Neural progenitor cell (in vitro differentiated cells): ENCODE results near the gene PTOV1.

Source experiments
- CTCF ChIP-seq: fragments of 200-600 bp; sonication (generic); IDR thresholded peaks from 2 replicates; pipeline ENCODE4 v1.5.1; 2017; ENCODE audit warnings: antibody characterized with exemption, mild to moderate bottlenecking
- EZH2 ChIP-seq: fragments of 200-600 bp; sonication (generic); IDR thresholded peaks from 2 replicates; pipeline ENCODE4 v1.6.1; 2017; ENCODE audit warnings: antibody characterized with exemption, mild to moderate bottlenecking, moderate library complexity
- EZH2phosphoT487 ChIP-seq: fragments of 200-600 bp; sonication (generic); IDR thresholded peaks from 2 replicates; pipeline ENCODE4 v1.6.1; 2017; ENCODE audit warnings: antibody characterized with exemption

GRCh38 chr19:49856574-49857021 is 5.6 kb downstream of the PTOV1 start:
- TF ChIP-seq CTCF: no peak
- no peak for TF ChIP-seq EZH2
- TF ChIP-seq EZH2phosphoT487: no peak
